Activated naive CD4-positive, alpha-beta T cell (primary cell): ENCODE data around the gene NTM.

Source experiments
- DNase-seq, 4 experiments: peaks; one replicate each; lab custom pipeline; 2025; lab: John Stamatoyannopoulos, UW

Gene NTM

GRCh38 chr11:132220474-132220873 lies 850.1 kb downstream of the NTM start:
- DNase-seq = no peak

DNA sequence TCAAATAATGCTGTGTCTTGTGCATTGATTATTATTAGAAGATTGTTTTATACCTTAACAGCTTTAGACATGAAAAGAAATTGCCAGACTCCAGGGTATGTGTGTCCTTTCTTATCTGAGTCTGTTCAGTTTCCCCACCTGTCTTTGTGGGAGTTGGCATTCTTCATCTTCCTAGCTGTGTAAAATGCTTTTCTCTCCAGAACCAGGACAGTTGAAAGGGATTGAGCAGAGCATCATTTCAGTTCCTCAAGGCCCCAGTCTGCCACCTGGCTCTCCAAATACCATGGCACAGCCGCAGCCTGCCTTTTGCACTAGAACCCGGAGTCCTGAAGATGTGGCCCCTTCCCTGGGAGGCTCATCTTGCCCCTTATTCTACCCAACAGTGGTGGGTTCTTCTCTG lies 851.9 kb downstream of the NTM start:
- no peak for DNase-seq

- DNase-seq = no peak
Measured at GRCh38 chr11:132226522-132226921, 856.1 kb downstream of the NTM start.

DNA sequence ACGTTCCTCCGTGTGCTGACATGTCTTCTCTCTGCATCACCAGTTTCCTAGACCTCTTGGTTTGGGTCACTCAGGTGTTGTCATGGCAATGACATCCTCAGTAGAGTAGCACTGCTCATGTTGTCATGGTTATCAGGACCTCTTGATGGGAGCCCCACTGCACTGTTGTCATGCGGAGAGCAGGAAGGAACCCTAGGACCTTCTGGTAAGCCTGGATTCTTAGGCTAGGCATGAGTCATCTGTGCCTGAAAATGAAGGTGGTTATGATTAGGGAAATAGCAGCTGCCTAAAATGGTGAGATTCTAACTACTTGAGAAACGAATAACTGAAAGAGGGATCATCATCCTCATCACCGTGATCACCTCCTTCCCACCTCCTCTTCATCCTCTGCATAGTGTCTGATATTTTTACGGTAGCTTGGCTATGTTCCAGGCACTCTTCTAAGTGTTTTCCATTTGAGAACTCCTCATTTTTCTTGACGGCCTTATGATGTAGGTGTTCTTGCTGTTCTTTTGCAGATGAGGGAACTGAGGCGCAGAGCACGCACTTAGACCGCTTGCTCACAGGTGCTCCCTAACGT lies 858.4 kb downstream of the NTM start:
- DNase-seq = no peak

- no peak for DNase-seq
Measured at GRCh38 chr11:132231656-132232347, 861.4 kb downstream of the NTM start.

DNA sequence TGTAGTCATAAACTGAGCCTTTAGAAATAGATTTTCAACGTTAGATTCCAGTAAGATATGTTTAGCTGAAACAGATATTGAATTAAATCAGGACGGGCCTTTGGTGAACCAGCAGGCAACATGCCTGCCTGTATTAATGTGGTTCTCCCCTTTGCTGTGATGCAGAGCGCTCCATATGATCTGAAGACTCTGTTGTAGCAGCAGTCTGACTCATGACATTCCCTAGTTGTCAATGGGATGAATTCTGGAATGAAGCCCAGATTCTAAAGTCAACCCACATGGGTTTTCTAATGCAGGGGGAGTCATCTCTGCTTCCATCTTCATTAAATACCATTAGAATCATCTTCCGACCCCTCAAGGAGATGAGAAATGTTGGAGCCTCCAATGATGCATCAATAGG lies 864.5 kb downstream of the NTM start:
- DNase-seq = no peak

DNA sequence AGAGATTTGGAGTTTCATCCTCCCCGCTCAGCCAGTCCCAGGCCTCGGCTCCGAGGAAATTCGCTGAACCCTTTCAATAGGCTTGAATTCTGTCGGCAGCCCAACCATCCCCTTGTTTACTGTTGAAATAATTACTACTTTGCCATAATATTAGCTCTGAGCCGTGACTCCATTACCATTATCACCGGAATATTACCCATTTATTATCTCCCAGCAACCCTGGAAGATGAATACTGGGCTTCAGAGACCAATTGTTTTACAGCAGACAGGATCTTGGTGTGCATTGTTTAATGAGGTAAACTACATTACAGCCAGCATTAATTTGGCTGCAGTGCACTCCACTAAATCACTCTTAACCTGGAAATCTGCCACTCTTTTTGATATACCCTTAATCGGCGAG lies 867.4 kb downstream of the NTM start:
- DNase-seq = no peak

DNA sequence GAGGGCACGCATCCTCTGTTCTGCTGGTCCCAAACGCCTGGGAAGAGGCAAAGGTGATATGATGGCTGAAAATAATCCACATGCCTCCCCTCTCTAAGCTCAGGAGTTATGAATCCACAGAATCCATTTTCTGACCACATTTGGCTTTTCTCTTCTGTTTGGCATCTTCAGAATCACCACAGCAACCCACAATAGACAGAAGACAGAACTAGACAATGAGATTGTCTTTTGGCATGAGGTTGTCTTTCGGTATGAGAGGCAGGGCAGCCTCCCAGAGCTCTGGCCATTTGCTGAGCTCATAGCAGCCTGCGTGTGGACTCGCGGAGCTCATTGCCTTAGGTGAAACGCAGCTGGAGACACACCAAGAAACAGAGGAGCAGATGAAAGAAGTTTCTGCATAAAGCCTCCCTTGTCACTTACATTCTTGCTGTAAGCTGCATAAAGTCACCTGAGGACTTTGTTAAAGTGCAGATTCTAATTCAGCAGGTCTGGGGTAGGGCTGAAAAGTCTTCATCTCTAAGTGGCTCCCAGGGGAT lies 868.0 kb downstream of the NTM start:
- no peak for DNase-seq

DNA sequence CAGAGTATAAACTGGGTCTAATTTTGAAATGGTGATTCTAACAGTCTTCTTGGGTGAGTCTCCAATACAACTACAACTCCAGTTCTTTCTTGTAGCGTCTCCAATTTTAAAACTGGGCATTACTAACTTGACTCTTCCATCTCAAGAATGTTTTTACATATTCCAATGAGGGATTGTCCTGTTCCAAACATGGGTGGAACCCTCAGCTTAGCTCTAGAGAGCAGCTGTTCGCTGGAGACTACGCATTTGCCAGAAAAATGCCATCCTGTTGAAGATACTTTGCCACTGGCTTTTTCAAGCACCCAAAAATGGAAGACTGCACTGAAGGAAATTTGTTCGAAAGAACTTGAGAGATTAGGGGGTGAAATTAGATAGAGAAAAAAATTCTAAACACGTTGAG lies 870.0 kb downstream of the NTM start:
- no peak for DNase-seq

GRCh38 chr11:132242632-132243031 lies 872.2 kb downstream of the NTM start:
- DNase-seq = no peak

GRCh38 chr11:132244846-132245245 lies 874.4 kb downstream of the NTM start:
- no peak for DNase-seq

DNA sequence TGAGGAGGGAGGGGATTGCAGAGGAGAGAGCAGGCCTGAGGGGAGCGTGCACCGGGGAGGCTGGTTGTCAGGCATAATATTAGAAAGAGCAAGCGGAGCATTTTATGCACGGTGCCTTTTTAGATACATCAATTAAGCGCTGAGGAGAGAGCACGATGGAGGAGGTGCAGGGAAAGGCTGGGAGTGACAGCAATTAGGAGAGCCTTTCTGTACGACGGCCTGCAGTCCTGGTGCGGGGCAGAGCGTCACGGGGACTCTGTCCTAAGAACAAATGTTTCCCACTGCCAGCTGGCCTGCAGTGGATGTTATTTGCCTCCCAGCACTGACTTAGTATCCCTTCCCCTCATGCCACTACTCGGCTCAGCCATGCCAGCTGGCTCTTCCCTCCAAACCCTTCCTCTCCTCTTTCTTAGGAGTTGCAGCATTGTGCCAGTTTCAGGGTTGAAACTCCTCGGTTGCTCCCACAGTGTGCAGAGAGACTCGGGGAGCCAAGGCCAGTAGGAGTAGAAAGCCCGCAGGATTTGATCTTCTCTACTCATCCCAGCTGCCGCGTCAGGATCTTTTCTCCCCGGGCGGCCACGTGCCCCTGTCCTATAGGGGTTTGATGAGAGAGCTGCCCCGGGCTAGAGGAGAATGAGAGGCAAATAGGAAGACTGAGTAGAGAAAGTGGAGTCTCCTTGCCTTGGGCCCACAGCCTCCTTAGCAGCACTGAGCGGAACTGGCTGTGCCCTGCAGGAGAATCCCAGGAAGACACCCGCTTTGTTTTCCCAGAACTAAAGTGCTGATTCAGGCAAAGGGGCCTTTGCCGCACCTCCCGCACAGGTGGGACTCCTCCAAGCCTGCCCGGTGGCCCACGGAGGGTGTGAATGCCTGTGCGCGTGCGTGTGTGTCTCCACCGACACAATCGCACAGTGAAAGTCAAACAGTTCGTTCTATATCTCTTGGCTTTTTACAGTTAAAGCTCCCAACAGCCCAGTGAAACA lies 875.3 kb downstream of the NTM start:
- no peak for DNase-seq

GRCh38 chr11:132248580-132248979 lies 878.2 kb downstream of the NTM start:
- no peak for DNase-seq

GRCh38 chr11:132249256-132249655 lies 878.8 kb downstream of the NTM start:
- no peak for DNase-seq

DNA sequence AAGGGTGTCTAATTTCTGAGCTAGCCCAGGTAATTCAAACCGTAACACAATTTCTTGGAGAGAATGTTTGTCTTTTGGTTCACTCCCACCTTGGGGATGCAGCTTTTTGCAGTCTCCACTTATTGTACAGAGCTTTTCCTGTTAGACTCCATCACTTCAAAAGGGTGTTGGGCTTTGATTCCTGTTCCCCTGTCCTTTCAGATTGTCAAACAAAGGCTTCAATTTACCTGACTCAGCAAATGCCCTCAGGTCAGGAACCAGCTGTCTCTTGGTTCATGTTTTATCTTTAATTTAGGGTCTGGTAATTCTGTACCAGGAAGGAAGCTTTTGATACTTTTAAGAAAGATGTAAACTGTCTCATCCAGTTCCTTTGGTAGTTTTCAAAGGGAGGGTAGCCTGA lies 880.6 kb downstream of the NTM start:
- no peak for DNase-seq

DNA sequence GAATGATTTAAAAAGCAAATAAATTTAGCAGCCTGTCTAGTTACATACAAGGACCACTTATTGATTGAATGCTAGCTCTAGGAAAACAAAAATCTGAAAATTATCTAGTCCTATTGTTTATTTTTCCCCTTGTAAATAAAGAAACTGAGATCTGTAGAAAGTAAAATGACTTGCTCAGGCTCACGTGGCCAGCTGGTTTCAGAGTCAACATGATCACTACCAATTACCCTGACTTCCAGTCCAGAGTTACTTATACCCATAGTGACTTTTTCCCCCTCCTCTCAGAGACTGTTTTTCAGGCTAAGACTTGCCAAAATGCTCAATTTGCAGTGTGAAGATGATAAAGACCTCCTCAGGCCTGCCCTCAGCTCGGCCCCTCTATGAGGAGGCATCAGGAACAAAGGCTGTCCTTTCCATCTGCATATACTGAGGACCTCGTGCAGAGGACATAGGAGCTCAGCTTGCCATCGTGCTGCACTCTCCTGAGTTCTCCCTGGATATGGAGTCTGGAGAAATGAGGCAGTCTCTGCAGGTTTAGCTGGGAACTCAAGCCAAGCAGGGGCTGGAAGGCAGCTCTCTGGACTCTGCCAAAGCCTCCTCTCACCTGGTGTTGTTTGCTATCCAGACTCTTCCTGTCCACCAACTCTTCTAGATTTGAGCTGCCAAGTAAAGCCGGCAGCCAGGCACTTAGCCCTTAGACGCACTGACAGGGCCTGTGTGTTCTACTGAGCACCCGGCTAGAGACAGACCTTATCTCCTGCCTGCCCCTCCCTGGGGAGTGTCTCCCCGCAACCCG lies 883.3 kb downstream of the NTM start:
- DNase-seq = no peak

DNA sequence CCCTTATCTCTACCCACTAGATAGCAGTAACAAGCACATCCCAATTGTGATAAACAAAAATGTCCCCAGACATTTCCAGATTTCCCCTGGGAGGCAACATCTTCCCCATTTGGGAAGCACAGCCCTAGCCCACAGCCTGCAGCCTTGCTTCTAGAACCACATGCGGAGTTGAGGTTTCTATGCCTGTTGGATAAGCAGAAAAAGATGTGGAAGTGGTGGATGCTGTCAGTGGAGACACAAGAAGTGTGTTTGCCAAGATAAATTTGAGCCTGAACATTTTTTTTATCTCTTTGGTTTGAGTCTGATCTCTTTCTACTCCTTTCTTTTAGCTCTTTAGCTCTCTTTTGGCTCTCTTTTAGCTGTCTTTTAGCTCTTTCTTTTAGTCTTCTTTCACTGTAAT lies 884.5 kb downstream of the NTM start:
- no peak for DNase-seq

DNA sequence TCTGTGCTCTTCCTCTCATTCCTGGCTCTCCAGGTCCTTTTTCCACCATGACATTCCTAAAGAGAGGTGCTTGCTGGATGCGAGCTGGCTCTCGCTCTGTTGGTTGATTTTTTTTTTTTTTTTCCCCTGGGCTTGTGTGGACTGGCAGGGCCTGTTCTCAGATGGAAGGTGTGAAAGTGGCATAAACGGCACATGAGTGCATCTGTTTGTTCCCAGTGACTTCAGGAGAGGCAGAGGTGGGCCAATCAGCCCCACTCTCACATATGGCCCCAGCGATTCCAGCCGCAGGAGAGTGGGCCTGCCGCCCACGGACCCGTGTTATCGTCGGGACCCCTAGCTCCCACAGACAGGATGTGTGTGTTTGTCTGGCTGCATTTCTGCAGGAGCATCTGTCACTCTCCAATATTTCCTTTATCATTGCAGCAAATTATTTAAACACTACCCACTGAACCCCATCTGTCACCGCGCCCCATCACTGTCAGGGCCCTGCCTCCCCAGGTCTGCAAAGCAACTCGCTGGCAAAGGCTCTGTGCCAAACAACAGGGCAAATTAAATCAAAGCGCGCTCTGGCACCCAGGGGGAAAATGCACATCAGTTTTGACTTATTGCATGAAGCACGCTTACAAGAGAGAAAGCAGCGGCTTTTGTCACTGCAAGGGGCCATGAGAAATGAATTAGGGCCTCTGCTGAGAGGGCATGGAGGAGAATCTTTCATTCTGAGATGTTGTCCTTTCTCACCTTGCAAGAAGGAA lies 886.3 kb downstream of the NTM start:
- no peak for DNase-seq

GRCh38 chr11:132257871-132258270 lies 887.5 kb downstream of the NTM start:
- DNase-seq = no peak

- no peak for DNase-seq
Measured at GRCh38 chr11:132258875-132259274, 888.5 kb downstream of the NTM start.

DNA sequence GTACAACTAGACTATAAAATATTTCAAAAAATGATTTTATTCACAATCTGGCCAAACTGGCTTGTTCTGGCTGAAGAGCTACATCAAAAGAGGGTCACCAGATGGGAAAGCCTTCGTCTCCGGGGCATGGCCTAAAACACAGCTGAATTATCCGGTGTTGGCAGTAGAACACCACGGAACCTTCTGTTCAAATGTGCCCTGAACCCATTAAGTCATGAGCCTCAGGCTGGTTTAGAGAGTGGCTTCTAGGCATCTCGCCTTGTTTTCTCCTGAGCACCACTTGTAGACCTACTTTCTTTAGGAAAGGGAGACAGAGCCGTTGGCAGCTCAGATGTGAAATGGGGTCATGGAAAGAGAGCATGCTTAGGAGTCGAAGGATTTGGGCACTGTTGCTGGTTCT lies 890.2 kb downstream of the NTM start:
- DNase-seq = no peak
